Fibroblast of villous mesenchyme (primary cell): Measurements from ENCODE around the gene FAM24A. TPM values are rescaled to one million over a fixed set of nuclear protein-coding genes. Genes with fewer than 3 reads are reported as not detected.

ENCODE experiments used
- DNase-seq: peaks from one replicate; pipeline ENCODE4 v3.0.0-alpha.2; 2010; ENCODE audit warnings: low read depth
- H3K4me3 ChIP-seq: 2 replicates; pipeline ENCODE4 v1.5.1; 2011; ENCODE audit warnings: low read depth, mild to moderate bottlenecking, low read length
- total RNA-seq: library from RNA; depleted of rRNA; stranded (reverse); fragments of >200 nt; gene quantifications from 2 replicates; pipeline ENCODE4 v1.2.3, GENCODE V29; 2012
- TF ChIP-seq, protein P1 (sequence below): IDR thresholded peaks from 2 replicates; pipeline ENCODE4 v1.5.1; 2012; ENCODE audit warnings: low read depth, mild to moderate bottlenecking, low read length; ENCODE audit not compliant: insufficient read depth

The FAM24A gene
- total RNA-seq, 1 donor = not detected

- DNase-seq = no peak
- no peak overlapping the region for H3K4me3 ChIP-seq
- TF ChIP-seq, protein P1, sequence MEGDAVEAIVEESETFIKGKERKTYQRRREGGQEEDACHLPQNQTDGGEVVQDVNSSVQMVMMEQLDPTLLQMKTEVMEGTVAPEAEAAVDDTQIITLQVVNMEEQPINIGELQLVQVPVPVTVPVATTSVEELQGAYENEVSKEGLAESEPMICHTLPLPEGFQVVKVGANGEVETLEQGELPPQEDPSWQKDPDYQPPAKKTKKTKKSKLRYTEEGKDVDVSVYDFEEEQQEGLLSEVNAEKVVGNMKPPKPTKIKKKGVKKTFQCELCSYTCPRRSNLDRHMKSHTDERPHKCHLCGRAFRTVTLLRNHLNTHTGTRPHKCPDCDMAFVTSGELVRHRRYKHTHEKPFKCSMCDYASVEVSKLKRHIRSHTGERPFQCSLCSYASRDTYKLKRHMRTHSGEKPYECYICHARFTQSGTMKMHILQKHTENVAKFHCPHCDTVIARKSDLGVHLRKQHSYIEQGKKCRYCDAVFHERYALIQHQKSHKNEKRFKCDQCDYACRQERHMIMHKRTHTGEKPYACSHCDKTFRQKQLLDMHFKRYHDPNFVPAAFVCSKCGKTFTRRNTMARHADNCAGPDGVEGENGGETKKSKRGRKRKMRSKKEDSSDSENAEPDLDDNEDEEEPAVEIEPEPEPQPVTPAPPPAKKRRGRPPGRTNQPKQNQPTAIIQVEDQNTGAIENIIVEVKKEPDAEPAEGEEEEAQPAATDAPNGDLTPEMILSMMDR = no peak
Observed at GRCh38 chr10:122875843-122876466, 34.5 kb upstream of the FAM24A start.

DNA sequence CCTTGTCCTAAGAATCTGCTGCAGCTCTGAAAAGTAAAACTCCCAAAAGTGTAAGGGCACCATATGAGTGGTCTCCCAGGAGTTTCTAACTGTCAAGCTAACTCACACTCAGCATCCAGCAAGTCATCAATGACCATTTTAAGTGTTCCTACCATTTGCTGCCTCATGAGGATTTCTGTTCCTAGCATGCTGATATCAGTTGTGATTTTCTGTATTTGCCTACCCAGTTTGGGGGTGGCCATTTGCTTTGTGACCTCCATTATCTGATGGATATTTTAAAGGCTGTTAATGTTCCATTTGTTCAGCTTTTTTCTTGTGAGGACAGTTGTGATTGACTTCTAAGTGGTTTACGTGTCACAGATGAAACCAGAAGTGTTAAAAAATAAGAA is 33.9 kb upstream of the FAM24A start:
- H3K4me3 ChIP-seq = no peak overlapping the region
- DNase-seq = no peak
- TF ChIP-seq, protein P1 = no peak

GRCh38 chr10:122877264-122877663 is 33.1 kb upstream of the FAM24A start:
- no peak overlapping the region for H3K4me3 ChIP-seq
- DNase-seq = no peak
- TF ChIP-seq, protein P1 = no peak

DNA sequence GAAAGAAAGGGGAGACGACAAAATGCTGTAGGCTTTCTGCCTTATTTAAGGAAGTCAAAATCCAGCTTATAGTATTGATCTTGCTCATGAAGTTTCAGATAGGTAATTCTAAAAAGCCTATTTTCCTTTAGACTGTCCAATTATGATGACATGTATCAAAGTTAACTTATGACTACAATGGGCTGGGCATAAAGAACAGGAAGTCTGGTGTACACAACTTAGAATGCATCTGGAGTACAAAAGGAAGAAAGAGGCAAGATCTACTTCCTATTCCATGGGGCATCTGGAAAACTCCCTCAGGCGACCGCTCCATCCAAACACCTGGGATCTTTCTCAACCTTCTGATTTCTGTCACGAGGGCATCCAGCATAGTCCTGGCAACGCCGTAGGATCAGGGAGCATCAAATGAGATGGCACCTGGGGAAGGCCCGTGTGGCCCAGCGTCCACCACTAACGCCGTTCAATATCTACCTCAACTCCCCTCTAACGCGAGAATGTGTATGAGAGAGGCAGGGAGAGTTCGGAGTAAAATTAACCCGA is 31.5 kb upstream of the FAM24A start:
- TF ChIP-seq, protein P1 = no peak
- peak overlapping the region; percentile 74 for H3K4me3 ChIP-seq
- DNase-seq = no peak

DNA sequence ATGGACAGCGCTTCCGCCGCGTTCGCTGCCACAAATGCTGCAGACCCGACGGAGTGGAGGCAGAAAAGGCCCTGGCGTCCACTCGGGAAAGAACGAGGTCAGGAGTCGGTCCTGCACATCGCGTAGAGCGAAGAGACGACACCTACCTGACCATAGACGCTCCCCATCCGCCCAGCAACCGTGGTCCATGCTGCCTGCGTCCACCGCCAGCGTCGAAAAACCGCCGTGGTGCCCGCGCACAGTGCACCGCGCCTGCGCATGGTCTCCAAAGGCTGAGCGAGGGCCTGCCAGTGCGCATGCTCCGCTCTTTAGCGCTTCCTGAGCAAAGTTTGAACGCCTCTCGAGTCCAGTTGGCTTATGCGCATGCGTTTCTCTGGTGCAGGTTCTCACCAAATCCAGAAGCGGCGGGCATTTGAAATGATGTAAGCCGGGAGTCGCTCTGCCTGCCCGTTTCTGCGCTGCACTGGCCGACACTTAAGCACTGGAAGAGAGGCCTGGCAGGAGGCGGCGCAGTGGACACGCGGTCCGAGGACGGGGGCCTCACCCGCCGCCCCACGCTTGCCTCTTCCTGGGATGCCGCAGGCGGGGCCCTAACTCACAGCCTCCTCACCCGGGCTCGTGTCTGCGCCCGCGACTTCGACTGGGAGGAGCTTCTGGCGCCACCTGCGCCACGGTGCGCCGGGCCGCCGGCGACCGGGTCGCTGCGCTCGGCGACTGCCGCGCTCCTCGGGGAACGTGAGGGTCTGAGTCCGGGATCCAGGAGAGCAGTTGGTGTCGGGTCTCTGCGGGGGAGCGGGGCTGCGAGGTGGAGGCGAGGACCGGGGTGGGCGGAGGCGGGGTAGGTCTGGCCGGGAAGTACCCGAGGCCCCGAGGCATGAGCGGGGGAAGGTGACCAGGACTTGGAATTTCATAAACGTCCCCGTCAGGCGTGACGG is 30.8 kb upstream of the FAM24A start, which contains the start of gene FAM24B:
Gene FAM24B (minus strand): TSS at position 243 of the 935 bp plus-strand sequence. CDS start 29,066 bp downstream, outside the sequence.
- TF ChIP-seq, protein P1 = no peak
- DNase-seq = peak; percentile 97
- H3K4me3 ChIP-seq = peak within 1 kb of the TSS; percentile 74

- TF ChIP-seq, protein P1 = no peak
- no peak overlapping the region for H3K4me3 ChIP-seq
- DNase-seq = no peak
Observed at GRCh38 chr10:122882766-122883165, 27.6 kb upstream of the FAM24A start.
